Gastroesophageal sphincter (tissue), 4 donors: ENCODE measurements around the gene KHDC4. TPM values are rescaled to one million over a fixed set of nuclear protein-coding genes. Genes with fewer than 3 reads are reported as not detected.

ENCODE experiments used
- ATAC-seq: fragments of 150-250 bp; one replicate; pipeline ENCODE4 v1.9.1; 2016; ENCODE audit warnings: mild to moderate bottlenecking, moderate library complexity
- H3K27ac ChIP-seq, 4 donors: fragments of 200-600 bp; sonication (generic) in 3 of 4; 1 replicate in 3 of 4; 2 replicates in 1 of 4; pipeline ENCODE4 v1.5.1; 2016 to 2019
- H3K27me3 ChIP-seq: fragments of 200-600 bp; sonication (generic); one replicate; pipeline ENCODE4 v1.5.1; 2019
- H3K36me3 ChIP-seq, 2 donors: fragments of 200-600 bp; sonication (generic); one replicate each; pipeline ENCODE4 v1.5.1; 2019; ENCODE audit warnings: control low read depth in 1 of 2
- H3K4me1 ChIP-seq, 3 donors: fragments of 200-600 bp; sonication (generic); 1 replicate in 2 of 3; 2 replicates in 1 of 3; pipeline ENCODE4 v1.5.1; 2016 to 2019; ENCODE audit warnings: control low read depth in 2 of 3
- H3K4me3 ChIP-seq, 2 donors: fragments of 200-600 bp; sonication (generic); one replicate each; pipeline ENCODE4 v1.5.1; 2019; ENCODE audit warnings: mild to moderate bottlenecking in 1 of 2, moderate library complexity in 1 of 2
- H3K9me3 ChIP-seq, 3 donors: fragments of 200-600 bp; sonication (generic); one replicate each; pipeline ENCODE4 v1.5.1; 2017 to 2019; ENCODE audit warnings: control low read depth in 2 of 3
- CTCF ChIP-seq, 4 experiments: fragments of 200-600 bp in 2 of 4; fragments of 450-650 bp in 2 of 4; sonication (generic) in 1 of 4; IDR thresholded peaks; one replicate each; pipeline ENCODE4 v1.5.1; 2017 to 2019; ENCODE audit warnings: antibody characterized with exemption in 4 of 4, mild to moderate bottlenecking in 2 of 4, moderate library complexity in 2 of 4
- EP300 ChIP-seq: sonication (generic); formaldehyde crosslinking; IDR thresholded peaks from one replicate; pipeline ENCODE4 v1.6.1; 2017; ENCODE audit warnings: antibody characterized with exemption, mild to moderate bottlenecking
- POLR2A ChIP-seq, 2 donors: fragments of 450-650 bp; IDR thresholded peaks; one replicate each; pipeline ENCODE4 v1.6.1; 2017; ENCODE audit warnings: antibody characterized with exemption in 2 of 2, mild to moderate bottlenecking in 2 of 2, moderate library complexity in 1 of 2
- POLR2AphosphoS5 ChIP-seq: sonication (generic); formaldehyde crosslinking; IDR thresholded peaks from one replicate; pipeline ENCODE4 v1.6.1; 2017; ENCODE audit warnings: antibody characterized with exemption
- WGBS, 2 donors: methylation state at CpG; one replicate each; pipeline ENCODE4 v1.1.5; 2018; ENCODE audit warnings: low coverage in 1 of 2; 5-methylcytosine and 5-hydroxymethylcytosine counted together
- total RNA-seq, 4 donors: library from RNA; depleted of rRNA; stranded (reverse); fragments of >200 nt; gene quantifications; one replicate each; pipeline ENCODE4 v1.1.0, GENCODE V29; 2016

Gene KHDC4
- total RNA-seq, 4 donors from 2014 or later, result 20.4 to 57.4 (median 34.6) TPM

GRCh38 chr1:155962599-155963211 lies 28.5 kb upstream of the KHDC4 start:
- Histone ChIP-seq H3K27me3 (no peaks in the 10 kb centered on the region), H3K36me3 (peaks cover 0 to 94% of the 10 kb centered on the region in 2 donors), H3K9me3 (no peaks in the 10 kb centered on the region), H3K4me3 (no peak overlapping the region), H3K4me1 (peaks cover 19 to 72% (median 41%) of the 10 kb centered on the region in 3 donors), H3K27ac (peak overlapping the region; percentile 11 to 88 (median 82))
- TF ChIP-seq CTCF (IDR thresholded peaks at IDR 0.05), result no peak
- no peak for TF ChIP-seq POLR2AphosphoS5
- TF ChIP-seq POLR2A (IDR thresholded peaks at IDR 0.05), result no peak
- no peak for TF ChIP-seq EP300
- no peak for ATAC-seq
- 69% methylated on average over 7 of the region's 18 CpGs; no CpG with 5 or more reads in 1 of the 2 donors for WGBS, 2 donors

- peaks cover 0 to 100% of the 10 kb centered on the region in 2 donors for H3K36me3 ChIP-seq
- ATAC-seq, result peak; percentile 95
- no peak for TF ChIP-seq POLR2A (IDR thresholded peaks at IDR 0.05)
- peak in 3 of 4 experiments; percentile 41 to 69 (median 60) for TF ChIP-seq CTCF (IDR thresholded peaks at IDR 0.05)
- TF ChIP-seq EP300, result no peak
- peak; percentile 86 for TF ChIP-seq POLR2AphosphoS5
- peak overlapping the region; percentile 54 to 88 (median 82) for H3K27ac ChIP-seq
- H3K27me3 ChIP-seq, result no peaks in the 10 kb centered on the region
- WGBS, 2 donors, result 0 to 26% methylated on average over 1 to 3 of the region's 14 CpGs
- peaks cover 13 to 64% (median 33%) of the 10 kb centered on the region in 3 donors for H3K4me1 ChIP-seq
- H3K4me3 ChIP-seq, result no peak overlapping the region
- no peaks in the 10 kb centered on the region for H3K9me3 ChIP-seq
Observed at GRCh38 chr1:155961937-155962336, 27.7 kb upstream of the KHDC4 start.

- Histone ChIP-seq H3K36me3 (peaks cover 0 to 100% of the 10 kb centered on the region in 2 donors), H3K27me3 (no peaks in the 10 kb centered on the region), H3K27ac (peak overlapping the region; percentile 62 to 88 (median 82)), H3K9me3 (no peaks in the 10 kb centered on the region), H3K4me3 (no peak overlapping the region), H3K4me1 (peaks cover 11 to 48% (median 30%) of the 10 kb centered on the region in 3 donors)
- ATAC-seq, result no peak
- WGBS, 2 donors, result 26 to 53% methylated on average over 3 of the region's 3 CpGs
- TF ChIP-seq POLR2AphosphoS5 (no peak), POLR2A (IDR thresholded peaks at IDR 0.05) (no peak), EP300 (no peak), CTCF (IDR thresholded peaks at IDR 0.05) (no peak)
Observed at GRCh38 chr1:155960081-155960745, 26.0 kb upstream of the KHDC4 start.

- 100% methylated on average over 1 of the region's 12 CpGs for WGBS, 2 donors
- ATAC-seq, result no peak
- Histone ChIP-seq H3K4me3 (no peak overlapping the region), H3K27me3 (no peaks in the 10 kb centered on the region), H3K27ac (no peak overlapping the region), H3K4me1 (peaks cover 6 to 35% (median 23%) of the 10 kb centered on the region in 3 donors), H3K36me3 (peaks cover 4 to 100% of the 10 kb centered on the region in 2 donors), H3K9me3 (no peaks in the 10 kb centered on the region)
- TF ChIP-seq POLR2A (IDR thresholded peaks at IDR 0.05), result no peak
- no peak for TF ChIP-seq EP300
- no peak for TF ChIP-seq POLR2AphosphoS5
- TF ChIP-seq CTCF (IDR thresholded peaks at IDR 0.05), result no peak
Observed at GRCh38 chr1:155957411-155957915, 23.2 kb upstream of the KHDC4 start.
